Colonic mucosa (tissue), 4 donors: ENCODE results near the gene ZNF610. TPM values are rescaled to one million over a fixed set of nuclear protein-coding genes. Genes with fewer than 3 reads are reported as not detected.
A peak's percentile ranks its signal among the peaks of the same experiment; 100 is the strongest.

Experiments used
- DNase-seq: peaks from one replicate; pipeline ENCODE4 v3.0.0-alpha.2; 2020
- H3K27ac ChIP-seq: fragments of 200-600 bp; one replicate; pipeline ENCODE4 v1.8.0; 2021
- H3K27me3 ChIP-seq: fragments of 200-600 bp; one replicate; pipeline ENCODE4 v1.8.0; 2021
- H3K36me3 ChIP-seq: fragments of 200-600 bp; one replicate; pipeline ENCODE4 v1.8.0; 2021
- H3K4me1 ChIP-seq: fragments of 200-600 bp; one replicate; pipeline ENCODE4 v1.8.0; 2021; ENCODE audit warnings: mild to moderate bottlenecking
- H3K4me3 ChIP-seq: fragments of 200-600 bp; one replicate; pipeline ENCODE4 v1.8.0; 2021
- H3K9ac ChIP-seq, 2 donors: one replicate each; pipeline ENCODE4 v1.7.0; 2013; ENCODE audit warnings: control low read depth in 2 of 2, low read depth in 2 of 2, low read length in 2 of 2
- H3K9me3 ChIP-seq: fragments of 200-600 bp; one replicate; pipeline ENCODE4 v1.8.0; 2021
- CTCF ChIP-seq: fragments of 200-600 bp; IDR thresholded peaks from one replicate; pipeline ENCODE4 v1.8.0; 2022; ENCODE audit warnings: antibody characterized with exemption, mild to moderate bottlenecking
- intact Hi-C: fragments of 100-400 bp; cut with DNase I; formaldehyde crosslinking; loops from one replicate; pipeline ENCODE4 v1.14.1; 2022
- total RNA-seq, 2 donors: library from RNA; stranded (reverse); fragmentation: NEBNext Ultra II Directional in 1 of 2; extraction: Animal tissue kit (Norgen Biotek cat#: 25700) in 1 of 2; gene quantifications; one replicate each; pipeline ENCODE4 v1.2.1, GENCODE V29; 2021
- donor health status: healthy.
- donor health status: DM: no; HTN: no; CAD: no.
- donor health status: DM: no; HTN: no; CAD: no.

Gene ZNF610
- total RNA-seq, 2 donors from 2014 or later = 0.84 to 1.6 TPM

- H3K4me3 ChIP-seq = peak overlapping the region; percentile 90
- H3K9ac ChIP-seq = peak overlapping the region; percentile 81 to 82
- H3K27me3 ChIP-seq = no peaks in the 10 kb centered on the region
- no peak for TF ChIP-seq CTCF
- DNase-seq = peak; percentile 19
- H3K36me3 ChIP-seq = peaks cover 20% of the 10 kb centered on the region
- no peaks in the 10 kb centered on the region for H3K4me1 ChIP-seq
- intact Hi-C loops = no loop called here
- peak overlapping the region; percentile 86 for H3K27ac ChIP-seq
- H3K9me3 ChIP-seq = no peaks in the 10 kb centered on the region
These were observed 38.3 kb upstream of the ZNF610 start for GRCh38 chr19:52297601-52298364.

- Histone ChIP-seq H3K27me3 (no peaks in the 10 kb centered on the region), H3K9me3 (peaks cover 9% of the 10 kb centered on the region), H3K4me3 (no peak overlapping the region), H3K36me3 (peaks cover 3% of the 10 kb centered on the region), H3K9ac (no peak overlapping the region), H3K27ac (no peak overlapping the region), H3K4me1 (no peaks in the 10 kb centered on the region)
- DNase-seq = no peak
- intact Hi-C loops = no loop called here
- TF ChIP-seq CTCF = no peak
These were observed 28.8 kb upstream of the ZNF610 start for GRCh38 chr19:52307275-52307674.

GRCh38 chr19:52322429-52322828 is 13.6 kb upstream of the ZNF610 start:
- Histone ChIP-seq H3K4me1 (no peaks in the 10 kb centered on the region), H3K27ac (no peak overlapping the region), H3K36me3 (peaks cover 22% of the 10 kb centered on the region), H3K9ac (no peak overlapping the region), H3K9me3 (peaks cover 37% of the 10 kb centered on the region), H3K27me3 (no peaks in the 10 kb centered on the region), H3K4me3 (no peak overlapping the region)
- no peak for DNase-seq
- intact Hi-C loops = no loop called here
- no peak for TF ChIP-seq CTCF

- no peak for DNase-seq
- intact Hi-C loops = no loop called here
- no peak overlapping the region for H3K27ac ChIP-seq
- no peak for TF ChIP-seq CTCF
- H3K9ac ChIP-seq = no peak overlapping the region
- H3K4me1 ChIP-seq = no peaks in the 10 kb centered on the region
- no peaks in the 10 kb centered on the region for H3K36me3 ChIP-seq
- H3K4me3 ChIP-seq = no peak overlapping the region
- no peaks in the 10 kb centered on the region for H3K27me3 ChIP-seq
- H3K9me3 ChIP-seq = peaks cover 11% of the 10 kb centered on the region
These were observed 4.3 kb upstream of the ZNF610 start for GRCh38 chr19:52331757-52332156.

- H3K36me3 ChIP-seq = no peaks in the 10 kb centered on the region
- H3K4me1 ChIP-seq = no peaks in the 10 kb centered on the region
- TF ChIP-seq CTCF = no peak
- H3K27me3 ChIP-seq = no peaks in the 10 kb centered on the region
- peak overlapping the region; percentile 37 for H3K27ac ChIP-seq
- H3K9ac ChIP-seq = peak overlapping the region in 1 of 2 donors; percentile 84
- H3K4me3 ChIP-seq = peak overlapping the region; percentile 70
- peaks cover 3% of the 10 kb centered on the region for H3K9me3 ChIP-seq
- DNase-seq = no peak
- intact Hi-C loops = no loop called here
These were observed 301 bp upstream of the ZNF610 start for GRCh38 chr19:52335768-52336116.
